SK-N-MC (cell line): ENCODE data around the gene RPP38.

Experiments
- DNase-seq: peaks from one replicate; pipeline ENCODE4 v3.0.0-alpha.2; 2011; ENCODE audit warnings: low read depth, low spot score
- H3K27ac ChIP-seq: fragments of 200-600 bp; sonication (generic); 2 replicates; pipeline ENCODE4 v1.5.1; 2016; ENCODE audit warnings: mixed run types
- H3K36me3 ChIP-seq: fragments of 200-600 bp; sonication (generic); 2 replicates; pipeline ENCODE4 v1.6.1; 2017; ENCODE audit warnings: antibody characterized with exemption, low read length, mixed read lengths; ENCODE audit not compliant: insufficient read depth
- H3K4me3 ChIP-seq: fragments of 200-600 bp; sonication (generic); 2 replicates; pipeline ENCODE4 v1.5.1; 2016
- H3K9ac ChIP-seq: fragments of 200-600 bp; sonication (generic); 2 replicates; pipeline ENCODE4 v1.8.0; 2017; ENCODE audit warnings: mixed run types, mixed read lengths; ENCODE audit not compliant: insufficient read length
- H3K9me3 ChIP-seq: fragments of 200-600 bp; sonication (generic); 2 replicates; pipeline ENCODE4 v1.6.1; 2017; ENCODE audit warnings: low read depth, mild to moderate bottlenecking, antibody characterized with exemption, low read length, moderate library complexity, mixed read lengths
- EZH2 ChIP-seq: fragments of 200-600 bp; sonication (generic); IDR thresholded peaks from one replicate; pipeline ENCODE4 v1.6.1; 2017; ENCODE audit warnings: antibody characterized with exemption
- FOXP2 ChIP-seq: optimal IDR thresholded peaks from 2 replicates; pipeline ENCODE3; 2011; ENCODE audit warnings: mild to moderate bottlenecking, moderate library complexity; ENCODE audit not compliant: insufficient read depth; ENCODE audit errors: extremely low read length, control extremely low read depth
- POLR2AphosphoS5 ChIP-seq: IDR thresholded peaks from 2 replicates; pipeline ENCODE4 v1.6.1; 2012; ENCODE audit warnings: mild to moderate bottlenecking, low read depth, low read length, borderline replicate concordance

Gene RPP38

GRCh38 chr10:15137636-15138035, 40.5 kb downstream of the RPP38 start:
- DNase-seq: no peak
- no peak for TF ChIP-seq FOXP2
- TF ChIP-seq EZH2: no peak
- no peak for TF ChIP-seq POLR2AphosphoS5

GRCh38 chr10:15140698-15141097, 43.5 kb downstream of the RPP38 start:
- no peak for DNase-seq
- Histone ChIP-seq H3K9ac (no peak overlapping the region), H3K27ac (no peak overlapping the region), H3K4me3 (no peak overlapping the region), H3K9me3 (no peaks in the 10 kb centered on the region), H3K36me3 (no peaks in the 10 kb centered on the region)
- no peak for TF ChIP-seq EZH2
- TF ChIP-seq POLR2AphosphoS5: no peak
- no peak for TF ChIP-seq FOXP2

More at GRCh38 chr10:15137636-15138035, 40.5 kb downstream of the RPP38 start:
- Histone ChIP-seq H3K9me3 (no peaks in the 10 kb centered on the region), H3K27ac (no peak overlapping the region), H3K4me3 (no peak overlapping the region), H3K36me3 (no peaks in the 10 kb centered on the region), H3K9ac (no peak overlapping the region)

DNA sequence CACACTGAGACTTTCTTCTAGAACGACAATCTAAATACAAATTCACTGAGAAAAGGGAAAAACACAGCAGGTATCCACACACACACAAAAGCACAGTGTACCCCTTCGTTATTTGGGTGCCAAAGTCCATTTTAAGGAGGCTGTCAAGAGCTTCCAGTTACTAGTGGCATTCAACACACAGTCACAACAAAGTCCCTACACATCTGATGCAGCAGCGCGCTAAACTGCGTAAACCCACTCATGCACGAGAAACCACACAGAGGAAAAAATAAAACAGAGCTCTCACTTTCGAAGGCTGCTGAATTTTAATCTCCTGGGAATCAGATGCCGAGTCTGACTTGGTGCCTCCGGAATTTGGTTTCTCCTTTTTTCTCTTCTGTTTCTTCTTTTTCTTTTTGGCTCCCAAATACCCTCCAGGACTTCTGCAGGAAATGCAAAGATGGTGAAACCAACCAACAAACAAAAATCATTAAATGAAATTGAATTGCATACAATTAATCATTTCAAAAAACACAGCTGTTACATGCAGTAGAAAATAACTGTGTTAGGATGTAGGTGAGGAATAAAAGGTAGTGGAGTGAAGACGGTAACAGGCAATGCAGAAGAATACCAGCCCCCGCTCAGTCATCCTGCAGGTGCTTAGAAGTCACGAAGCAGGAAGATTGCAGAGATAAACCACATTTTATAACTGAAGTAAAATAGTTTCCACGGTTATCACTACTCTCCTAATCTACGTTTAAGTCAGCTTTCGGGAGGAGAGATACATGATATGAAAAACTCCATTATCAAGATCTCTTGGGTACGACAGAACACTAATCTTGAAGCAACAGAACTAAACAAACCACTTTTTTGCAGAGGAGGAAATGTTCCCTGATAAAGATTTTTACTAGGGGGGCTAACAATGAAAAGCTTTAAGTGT, 44.2 kb downstream of the RPP38 start:
- Histone ChIP-seq H3K36me3 (no peaks in the 10 kb centered on the region), H3K4me3 (no peak overlapping the region), H3K9ac (no peak overlapping the region), H3K27ac (no peak overlapping the region), H3K9me3 (no peaks in the 10 kb centered on the region)
- DNase-seq: no peak
- TF ChIP-seq EZH2 (no peak), FOXP2 (no peak)

- H3K27ac ChIP-seq: no peak overlapping the region
- H3K9me3 ChIP-seq: no peaks in the 10 kb centered on the region
- no peak overlapping the region for H3K4me3 ChIP-seq
- H3K9ac ChIP-seq: no peak overlapping the region
- DNase-seq: no peak
- no peaks in the 10 kb centered on the region for H3K36me3 ChIP-seq
- TF ChIP-seq FOXP2: no peak
- no peak for TF ChIP-seq EZH2
- TF ChIP-seq POLR2AphosphoS5: no peak
These were observed 47.6 kb downstream of the RPP38 start for GRCh38 chr10:15144788-15145187.

GRCh38 chr10:15146366-15146765, 49.2 kb downstream of the RPP38 start:
- no peak for DNase-seq
- Histone ChIP-seq H3K9me3 (no peaks in the 10 kb centered on the region), H3K36me3 (no peaks in the 10 kb centered on the region), H3K4me3 (no peak overlapping the region), H3K9ac (no peak overlapping the region), H3K27ac (no peak overlapping the region)
- TF ChIP-seq FOXP2: no peak
- TF ChIP-seq EZH2: no peak
- TF ChIP-seq POLR2AphosphoS5: no peak

DNA sequence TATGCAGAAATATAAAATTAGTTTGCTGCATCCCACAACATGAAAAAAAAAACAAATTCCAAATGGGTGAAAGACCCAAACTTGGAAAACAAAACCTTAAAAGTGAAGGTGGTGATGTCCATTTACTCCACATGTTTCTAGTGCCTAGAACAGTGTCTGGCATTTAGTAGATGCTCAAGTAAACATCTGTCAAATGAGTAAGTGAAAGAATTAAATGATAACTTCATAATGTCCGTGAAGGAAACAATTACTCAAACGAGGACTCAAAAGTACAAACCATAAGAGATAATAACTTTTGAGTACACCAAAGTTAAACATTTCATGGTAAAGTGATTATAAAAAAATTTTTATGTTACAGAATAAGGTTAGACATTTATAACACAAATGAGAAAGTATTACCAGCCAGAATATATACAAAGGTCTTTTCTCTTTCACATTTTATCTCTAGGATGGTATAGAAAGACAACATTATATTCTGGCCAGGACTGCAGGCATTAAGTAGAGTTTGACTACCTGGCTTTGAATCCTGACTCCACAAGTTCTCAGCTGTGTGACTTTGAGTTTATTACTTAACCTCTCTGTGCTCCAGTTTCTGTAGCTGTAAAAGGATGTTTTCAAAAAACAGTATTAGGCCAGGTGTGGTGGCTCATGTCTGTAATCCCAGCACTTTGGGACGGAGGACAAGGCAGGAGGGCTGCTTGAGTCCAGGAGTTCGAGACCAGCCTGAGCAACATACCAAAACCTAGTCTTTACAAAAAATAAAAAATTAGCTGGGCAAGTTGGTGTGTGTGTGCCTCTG, 50.6 kb downstream of the RPP38 start:
- no peak for TF ChIP-seq POLR2AphosphoS5
- no peaks in the 10 kb centered on the region for H3K36me3 ChIP-seq
- no peak overlapping the region for H3K4me3 ChIP-seq
- H3K9me3 ChIP-seq: no peaks in the 10 kb centered on the region
- no peak overlapping the region for H3K9ac ChIP-seq
- H3K27ac ChIP-seq: no peak overlapping the region
- DNase-seq: no peak

DNA sequence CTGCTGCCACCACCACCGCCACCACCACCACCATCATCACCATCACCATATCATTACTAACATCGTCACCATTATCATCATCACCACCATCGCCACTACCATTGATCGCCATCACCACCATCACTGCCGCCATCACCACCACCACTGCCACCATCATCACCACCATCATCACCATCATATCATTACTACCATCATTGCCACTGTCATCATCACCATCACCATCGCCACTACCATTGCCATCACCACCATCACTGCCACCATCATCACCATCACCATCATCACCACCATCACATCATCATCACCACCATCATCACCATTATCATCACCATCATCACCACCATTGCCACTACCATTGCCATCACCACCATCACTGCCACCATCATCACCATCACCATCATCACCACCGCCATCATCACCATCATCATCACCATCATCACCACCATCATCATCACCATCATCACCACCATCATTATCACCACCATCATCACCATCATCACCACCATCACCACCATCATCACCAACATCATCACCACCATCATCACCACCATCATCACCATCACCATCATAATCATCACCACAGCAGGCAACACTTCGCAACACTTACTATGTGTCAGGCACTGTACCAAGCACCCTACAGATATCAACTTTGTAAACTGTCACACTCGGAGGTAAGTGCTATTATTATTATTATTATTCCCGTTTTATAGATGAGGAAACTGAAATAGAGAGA, 52.1 kb downstream of the RPP38 start:
- H3K4me3 ChIP-seq: no peak overlapping the region
- H3K9me3 ChIP-seq: no peaks in the 10 kb centered on the region
- no peak for DNase-seq
- no peak overlapping the region for H3K9ac ChIP-seq
- H3K27ac ChIP-seq: no peak overlapping the region
- no peak for TF ChIP-seq FOXP2
- TF ChIP-seq POLR2AphosphoS5: no peak
- TF ChIP-seq EZH2: no peak
- no peaks in the 10 kb centered on the region for H3K36me3 ChIP-seq

DNA sequence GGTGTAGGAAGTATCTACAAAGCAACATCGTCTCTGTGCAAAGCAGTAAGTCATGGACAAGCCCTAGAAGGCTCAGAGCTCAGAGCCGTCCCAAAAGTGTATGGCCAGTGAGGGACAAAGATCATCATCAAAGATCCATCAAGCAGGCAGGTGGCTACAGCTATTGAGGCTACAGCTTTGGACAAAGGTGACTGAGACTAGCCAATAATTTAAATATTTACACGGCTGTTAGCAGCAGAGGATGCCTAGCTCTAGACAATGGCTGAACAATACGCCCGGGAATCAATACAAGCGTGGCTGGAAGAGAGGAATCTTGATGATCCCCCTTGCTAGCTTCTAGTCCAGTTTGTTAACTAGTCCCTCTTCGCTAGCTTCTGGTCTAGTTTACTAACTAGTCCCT, 53.4 kb downstream of the RPP38 start:
- H3K27ac ChIP-seq: no peak overlapping the region
- no peak for TF ChIP-seq POLR2AphosphoS5
- no peak for TF ChIP-seq FOXP2
- TF ChIP-seq EZH2: no peak
- H3K4me3 ChIP-seq: no peak overlapping the region
- H3K9me3 ChIP-seq: no peaks in the 10 kb centered on the region
- no peaks in the 10 kb centered on the region for H3K36me3 ChIP-seq
- no peak overlapping the region for H3K9ac ChIP-seq
- DNase-seq: no peak
